RWPE2 (cell line): ENCODE measurements around the gene ZFP1.

Experiments used
- ATAC-seq: fragments of 200-7000 bp; cut with Tn5 transposase; 3 replicates; pipeline ENCODE4 v1.9.1; 2021; ENCODE audit warnings: low read depth
- DNase-seq: peaks from one replicate; pipeline ENCODE4 v3.0.0-alpha.2; 2020; ENCODE audit warnings: low spot score
- H3K27ac ChIP-seq: fragments of 450-650 bp; 2 replicates; pipeline ENCODE4 v1.5.1; 2017; ENCODE audit warnings: mild to moderate bottlenecking; ENCODE audit not compliant: poor library complexity, severe bottlenecking
- H3K27me3 ChIP-seq: fragments of 250-450 bp; sonication (Bioruptor Pico); 2 replicates; pipeline ENCODE4 v1.5.1; 2021; ENCODE audit warnings: mild to moderate bottlenecking, moderate library complexity; ENCODE audit not compliant: insufficient read depth, poor library complexity, severe bottlenecking
- H3K36me3 ChIP-seq: fragments of 250-450 bp; sonication (Bioruptor Pico); 2 replicates; pipeline ENCODE4 v1.5.1; 2020; ENCODE audit warnings: low read depth, mild to moderate bottlenecking, moderate library complexity
- H3K4me1 ChIP-seq: fragments of 250-450 bp; sonication (Bioruptor Pico); 2 replicates; pipeline ENCODE4 v1.5.1; 2021; ENCODE audit warnings: mild to moderate bottlenecking, moderate library complexity; ENCODE audit not compliant: insufficient read depth, poor library complexity, severe bottlenecking
- H3K4me3 ChIP-seq: fragments of 250-450 bp; sonication (Bioruptor Pico); 2 replicates; pipeline ENCODE4 v1.5.1; 2021; ENCODE audit warnings: mild to moderate bottlenecking, moderate library complexity; ENCODE audit not compliant: severe bottlenecking
- H3K9me3 ChIP-seq: fragments of 250-450 bp; sonication (Bioruptor Pico); 2 replicates; pipeline ENCODE4 v1.5.1; 2021; ENCODE audit warnings: mild to moderate bottlenecking, moderate library complexity; ENCODE audit not compliant: severe bottlenecking
- TF ChIP-seq, protein P1 (sequence below): fragments of 450-650 bp; IDR thresholded peaks from one replicate; pipeline ENCODE4 v1.5.1; 2017; ENCODE audit warnings: mild to moderate bottlenecking, moderate library complexity; ENCODE audit not compliant: poor library complexity, severe bottlenecking

ZFP1 gene

DNA sequence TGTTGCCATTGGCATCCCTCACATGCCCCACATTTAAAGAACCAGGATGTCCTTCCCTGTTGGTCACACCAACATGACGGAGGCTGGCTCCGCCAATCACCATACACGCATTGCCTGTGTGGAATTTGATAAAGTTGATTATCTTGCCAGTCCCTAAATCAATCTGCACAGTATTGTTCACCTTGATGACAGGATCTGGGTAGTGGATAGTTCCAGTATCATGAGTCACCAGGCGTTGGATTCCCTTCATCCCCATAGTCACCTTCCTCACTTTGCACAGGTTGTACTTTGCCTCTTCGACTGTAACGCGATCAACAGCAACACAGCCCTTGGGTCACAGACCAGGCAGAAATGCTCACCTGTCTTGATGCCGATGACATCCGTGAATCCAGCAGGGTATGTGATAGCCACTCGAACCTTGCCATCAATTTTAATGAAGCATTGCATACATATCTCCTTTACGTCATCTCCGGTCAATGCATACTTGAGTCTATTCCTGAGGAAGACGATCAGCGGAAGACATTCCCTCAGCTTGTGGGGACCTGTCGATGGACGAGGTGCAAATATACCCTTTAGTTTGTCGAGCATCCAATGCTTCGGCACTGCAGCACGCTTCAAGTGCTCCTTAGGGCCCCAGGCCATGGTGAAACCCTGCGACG lies 44.4 kb downstream of the ZFP1 start:
- H3K4me1 ChIP-seq = no peaks in the 10 kb centered on the region
- H3K4me3 ChIP-seq = no peak overlapping the region
- H3K9me3 ChIP-seq = no peaks in the 10 kb centered on the region
- H3K36me3 ChIP-seq = no peaks in the 10 kb centered on the region
- H3K27ac ChIP-seq = no peak overlapping the region
- TF ChIP-seq, protein P1, sequence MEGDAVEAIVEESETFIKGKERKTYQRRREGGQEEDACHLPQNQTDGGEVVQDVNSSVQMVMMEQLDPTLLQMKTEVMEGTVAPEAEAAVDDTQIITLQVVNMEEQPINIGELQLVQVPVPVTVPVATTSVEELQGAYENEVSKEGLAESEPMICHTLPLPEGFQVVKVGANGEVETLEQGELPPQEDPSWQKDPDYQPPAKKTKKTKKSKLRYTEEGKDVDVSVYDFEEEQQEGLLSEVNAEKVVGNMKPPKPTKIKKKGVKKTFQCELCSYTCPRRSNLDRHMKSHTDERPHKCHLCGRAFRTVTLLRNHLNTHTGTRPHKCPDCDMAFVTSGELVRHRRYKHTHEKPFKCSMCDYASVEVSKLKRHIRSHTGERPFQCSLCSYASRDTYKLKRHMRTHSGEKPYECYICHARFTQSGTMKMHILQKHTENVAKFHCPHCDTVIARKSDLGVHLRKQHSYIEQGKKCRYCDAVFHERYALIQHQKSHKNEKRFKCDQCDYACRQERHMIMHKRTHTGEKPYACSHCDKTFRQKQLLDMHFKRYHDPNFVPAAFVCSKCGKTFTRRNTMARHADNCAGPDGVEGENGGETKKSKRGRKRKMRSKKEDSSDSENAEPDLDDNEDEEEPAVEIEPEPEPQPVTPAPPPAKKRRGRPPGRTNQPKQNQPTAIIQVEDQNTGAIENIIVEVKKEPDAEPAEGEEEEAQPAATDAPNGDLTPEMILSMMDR = no peak
- no peaks in the 10 kb centered on the region for H3K27me3 ChIP-seq
- no peak for DNase-seq
- ATAC-seq = no peak

DNA sequence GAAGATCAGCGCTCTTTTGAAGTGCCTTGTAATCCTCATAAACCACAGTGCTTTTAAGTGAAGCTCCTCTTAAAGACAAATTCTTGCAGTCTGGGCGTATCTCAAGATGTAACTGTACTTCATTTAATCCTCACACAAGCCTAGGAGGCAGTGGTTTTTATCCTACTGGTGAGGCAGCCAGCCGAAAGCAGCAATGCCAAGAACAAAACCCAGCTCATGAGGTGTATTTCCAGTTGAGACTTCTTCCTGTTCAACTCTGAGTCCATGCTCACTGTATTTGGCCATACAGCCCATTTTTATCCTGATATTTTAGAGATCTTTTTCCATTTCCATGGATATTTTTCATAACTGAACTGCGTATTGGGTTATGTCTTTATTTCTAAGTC lies 44.9 kb downstream of the ZFP1 start:
- H3K27me3 ChIP-seq = no peaks in the 10 kb centered on the region
- no peaks in the 10 kb centered on the region for H3K9me3 ChIP-seq
- TF ChIP-seq, protein P1 = no peak
- DNase-seq = no peak
- no peak overlapping the region for H3K4me3 ChIP-seq
- H3K36me3 ChIP-seq = no peaks in the 10 kb centered on the region
- ATAC-seq = no peak
- no peak overlapping the region for H3K27ac ChIP-seq
- no peaks in the 10 kb centered on the region for H3K4me1 ChIP-seq

DNA sequence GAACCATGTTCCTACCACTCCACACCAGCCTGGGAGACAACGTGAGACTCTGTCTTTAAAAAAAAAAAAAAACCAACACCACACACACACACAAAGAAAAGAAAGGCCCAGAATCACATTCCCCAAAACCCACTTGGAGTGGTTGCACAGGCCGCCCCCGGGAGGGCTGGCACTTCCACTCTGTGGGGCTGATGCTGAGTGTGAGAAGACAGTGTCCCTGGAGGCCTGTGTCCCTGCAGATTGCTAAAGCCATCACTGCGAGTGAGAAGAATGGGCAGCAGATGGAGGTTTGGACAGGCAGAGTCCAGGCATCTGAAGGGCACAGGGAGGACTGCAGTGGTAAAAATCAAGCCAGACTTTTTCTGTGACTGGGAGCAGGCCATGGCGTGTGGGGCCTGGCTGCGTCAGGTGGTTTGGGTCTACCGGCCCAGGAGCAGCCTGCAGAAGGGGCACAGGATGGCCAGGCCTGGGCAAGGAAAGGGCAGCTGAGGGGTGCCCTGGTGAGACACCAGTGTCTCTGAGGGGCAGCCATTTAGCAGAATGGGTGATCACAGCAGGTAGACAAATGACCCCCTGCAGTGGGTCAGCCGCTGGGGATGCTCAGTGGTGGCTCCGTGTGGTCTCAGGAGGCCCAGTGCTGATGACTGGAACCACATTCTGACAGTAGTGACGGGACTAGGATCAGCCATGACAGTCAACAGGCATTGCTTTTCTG lies 45.6 kb downstream of the ZFP1 start:
- no peaks in the 10 kb centered on the region for H3K36me3 ChIP-seq
- no peak for ATAC-seq
- TF ChIP-seq, protein P1 = no peak
- H3K27ac ChIP-seq = no peak overlapping the region
- no peaks in the 10 kb centered on the region for H3K9me3 ChIP-seq
- H3K27me3 ChIP-seq = no peaks in the 10 kb centered on the region
- H3K4me3 ChIP-seq = no peak overlapping the region
- no peaks in the 10 kb centered on the region for H3K4me1 ChIP-seq
- no peak for DNase-seq

DNA sequence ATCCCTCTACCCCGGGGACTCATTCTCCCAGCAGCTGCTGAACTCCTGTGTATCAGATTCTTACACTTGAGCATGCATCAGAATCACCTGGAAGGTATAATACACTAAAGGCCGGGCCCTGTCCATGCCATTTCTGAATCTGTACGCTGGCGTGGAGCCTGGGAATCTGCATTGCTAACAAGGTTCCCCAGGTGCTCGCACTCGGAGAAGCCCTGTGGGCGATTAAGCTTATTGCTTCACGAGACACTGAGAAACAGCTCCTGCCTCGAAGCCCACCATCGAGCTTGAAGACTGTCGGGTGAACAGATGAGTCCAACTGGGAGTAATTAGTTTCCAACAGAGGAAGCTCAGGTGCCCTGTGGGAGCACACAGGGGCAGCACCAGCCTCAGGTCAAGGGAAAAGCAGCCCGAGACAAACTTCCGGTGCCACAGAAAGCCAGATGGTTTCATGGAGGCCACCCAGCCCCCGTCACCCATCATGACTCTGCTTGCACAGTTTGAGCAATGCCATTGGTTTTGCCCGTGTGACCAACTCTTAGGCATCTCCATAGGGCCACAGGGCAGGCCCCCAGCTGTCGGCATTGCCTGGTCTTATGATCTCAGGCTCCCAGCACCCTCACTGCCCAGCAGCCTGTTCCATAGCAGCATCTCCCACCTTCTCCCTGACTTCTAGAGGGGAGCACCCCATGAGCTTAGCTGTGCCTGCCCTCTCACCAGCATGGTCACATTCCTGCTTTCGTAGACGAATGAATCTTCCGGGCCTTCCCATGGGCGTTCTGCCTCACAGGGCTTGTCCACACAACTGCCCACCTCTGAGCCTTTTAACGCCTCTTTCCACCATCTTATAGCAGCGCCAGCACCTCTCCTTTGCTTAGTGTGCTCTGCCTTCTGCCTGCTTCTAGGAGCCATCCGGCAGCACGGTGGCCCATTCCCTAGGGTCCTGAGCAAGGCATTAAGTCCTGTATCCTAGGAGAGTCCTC lies 47.8 kb downstream of the ZFP1 start:
- Histone ChIP-seq H3K36me3 (no peaks in the 10 kb centered on the region), H3K4me1 (peaks cover 3% of the 10 kb centered on the region), H3K4me3 (no peak overlapping the region), H3K9me3 (no peaks in the 10 kb centered on the region), H3K27ac (no peak overlapping the region), H3K27me3 (no peaks in the 10 kb centered on the region)
- ATAC-seq = no peak
- TF ChIP-seq, protein P1 = no peak
- no peak for DNase-seq
